Measurements from ENCODE around the gene RAN.

GRCh38 chr12:130881548-130881947 is 9.7 kb downstream of the RAN start:
- TF ChIP-seq, protein P1, sequence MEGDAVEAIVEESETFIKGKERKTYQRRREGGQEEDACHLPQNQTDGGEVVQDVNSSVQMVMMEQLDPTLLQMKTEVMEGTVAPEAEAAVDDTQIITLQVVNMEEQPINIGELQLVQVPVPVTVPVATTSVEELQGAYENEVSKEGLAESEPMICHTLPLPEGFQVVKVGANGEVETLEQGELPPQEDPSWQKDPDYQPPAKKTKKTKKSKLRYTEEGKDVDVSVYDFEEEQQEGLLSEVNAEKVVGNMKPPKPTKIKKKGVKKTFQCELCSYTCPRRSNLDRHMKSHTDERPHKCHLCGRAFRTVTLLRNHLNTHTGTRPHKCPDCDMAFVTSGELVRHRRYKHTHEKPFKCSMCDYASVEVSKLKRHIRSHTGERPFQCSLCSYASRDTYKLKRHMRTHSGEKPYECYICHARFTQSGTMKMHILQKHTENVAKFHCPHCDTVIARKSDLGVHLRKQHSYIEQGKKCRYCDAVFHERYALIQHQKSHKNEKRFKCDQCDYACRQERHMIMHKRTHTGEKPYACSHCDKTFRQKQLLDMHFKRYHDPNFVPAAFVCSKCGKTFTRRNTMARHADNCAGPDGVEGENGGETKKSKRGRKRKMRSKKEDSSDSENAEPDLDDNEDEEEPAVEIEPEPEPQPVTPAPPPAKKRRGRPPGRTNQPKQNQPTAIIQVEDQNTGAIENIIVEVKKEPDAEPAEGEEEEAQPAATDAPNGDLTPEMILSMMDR (conservative IDR thresholded peaks at IDR 0.05 in 1 of 2, IDR thresholded peaks at IDR 0.05 in 1 of 2; ENCODE audit: extremely low read depth in 1 of 2, insufficient read depth in 1 of 2, low read depth in 1 of 2, low read length in 2 of 2) = no peak
- no peak for TF ChIP-seq EZH2 (IDR thresholded peaks at IDR 0.05; ENCODE audit: borderline replicate concordance, low read length)

Measured in mammary epithelial cell (primary cell).